Erythroblast (primary cell): ENCODE results near the gene IPPK.

ENCODE experiments used
- GATA1 ChIP-seq: IDR thresholded peaks from 2 replicates; pipeline ENCODE4 v1.6.1; 2011; ENCODE audit warnings: low read depth, mild to moderate bottlenecking, control low read depth, low read length, moderate library complexity
- POLR2A ChIP-seq: IDR thresholded peaks from 2 replicates; pipeline ENCODE4 v1.6.1; 2011; ENCODE audit warnings: mild to moderate bottlenecking, low read length

DNA sequence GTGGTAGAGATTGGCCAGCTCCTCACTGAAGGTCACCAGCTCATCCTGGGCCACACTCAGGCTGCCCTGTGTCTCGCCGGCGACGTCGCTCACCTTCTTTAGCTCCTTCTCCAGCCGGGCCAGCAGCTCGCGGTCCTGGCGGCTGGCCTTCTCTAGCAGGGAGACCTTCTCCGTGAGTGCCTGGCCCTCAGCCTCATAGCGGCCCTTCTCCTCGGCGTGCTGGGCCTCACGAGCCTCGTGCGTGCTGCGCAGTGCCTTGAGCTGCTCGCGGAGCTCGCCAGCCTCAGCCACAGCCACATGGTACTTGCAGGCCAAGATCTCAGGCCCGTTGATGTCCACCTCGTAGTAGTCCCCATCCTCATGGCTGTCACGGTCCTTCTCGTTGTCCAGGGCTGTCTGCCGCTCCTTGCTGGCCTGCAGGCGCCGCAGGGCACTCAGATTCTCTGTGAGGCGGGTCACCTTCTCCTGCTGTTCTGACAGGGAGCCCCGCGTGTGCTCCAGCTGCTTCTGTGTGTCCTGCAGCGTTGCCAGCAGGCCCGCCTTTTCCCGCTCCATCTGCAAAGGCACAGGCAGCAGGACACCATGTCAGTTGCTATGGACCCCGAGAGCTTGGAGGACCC is 49.2 kb upstream of the IPPK start:
- TF ChIP-seq POLR2A (no peak), GATA1 (no peak)
